GM10248 (cell line): ENCODE results near the gene SEC16A.

Source experiments
- CTCF ChIA-PET: fragments of 300-600 bp; sonication (Branson Sonifier 250); formaldehyde crosslinking; extraction: SDS; loops from one replicate; lab custom pipeline; 2021; ENCODE audit warnings: antibody characterized with exemption; lab: Yijun Ruan, JAX
- POLR2A ChIA-PET: fragments of 350-650 bp; sonication (Branson Sonifier 250); formaldehyde crosslinking; extraction: SDS; loops from one replicate; lab custom pipeline; 2020; ENCODE audit warnings: antibody characterized with exemption; lab: Yijun Ruan, JAX
- DNase-seq: peaks from one replicate; pipeline ENCODE4 v3.0.0; 2012; ENCODE audit errors: extremely low spot score
- CTCF ChIP-seq: IDR thresholded peaks from 2 replicates; pipeline ENCODE4 v1.5.1; 2012; ENCODE audit warnings: mild to moderate bottlenecking, low read depth; ENCODE audit errors: extremely low read depth, missing control alignments, control extremely low read depth

The SEC16A gene

GRCh38 chr9:136495238-136495800 is 12.5 kb upstream of the SEC16A start:
- DNase-seq, result no peak
- CTCF ChIA-PET, result interaction anchor here (2.1 kb wide), 1 partner anchor 134 kb away, joined by 7 read pairs; no protein-coding TSS in a partner anchor
- POLR2A ChIA-PET, result no interaction called here
- no peak for TF ChIP-seq CTCF

GRCh38 chr9:136494531-136495215 is 11.8 kb upstream of the SEC16A start:
- POLR2A ChIA-PET, result no interaction called here
- CTCF ChIA-PET, result interaction anchor here (1.8 to 2.1 kb wide), 3 partner anchors 9 to 177 kb away, joined by 6 to 8 read pairs (median 7); no protein-coding TSS in a partner anchor
- no peak for TF ChIP-seq CTCF
- DNase-seq, result no peak

- no peak for TF ChIP-seq CTCF
- ChIA-PET POLR2A (no interaction called here), CTCF (interaction anchor here (1.8 kb wide), 2 partner anchors 9 to 178 kb away, joined by 6 to 8 read pairs; no protein-coding TSS in a partner anchor)
- no peak for DNase-seq
These were observed 11.2 kb upstream of the SEC16A start for GRCh38 chr9:136494012-136494411.

GRCh38 chr9:136493567-136493971 is 10.7 kb upstream of the SEC16A start:
- TF ChIP-seq CTCF, result no peak
- no peak for DNase-seq
- ChIA-PET POLR2A (no interaction called here), CTCF (interaction anchor here (1.8 kb wide), 2 partner anchors 8 to 179 kb away, joined by 6 to 8 read pairs; no protein-coding TSS in a partner anchor)

- POLR2A ChIA-PET, result no interaction called here
- TF ChIP-seq CTCF, result no peak
- CTCF ChIA-PET, result interaction anchor here (1.8 kb wide), 2 partner anchors 8 to 179 kb away, joined by 6 to 8 read pairs; no protein-coding TSS in a partner anchor
- DNase-seq, result no peak
These were observed 10.2 kb upstream of the SEC16A start for GRCh38 chr9:136492978-136493522.

GRCh38 chr9:136489731-136490130 is 6.9 kb upstream of the SEC16A start:
- no peak for DNase-seq
- ChIA-PET CTCF (interaction anchor here (0.8 to 9.1 kb wide), 9 partner anchors 30 to 197 kb away, joined by 3 to 247 read pairs (median 5); no protein-coding TSS in a partner anchor), POLR2A (no interaction called here)
- TF ChIP-seq CTCF, result no peak
